G401 (cell line): Measurements from ENCODE around the gene MAP1S. TPM values are rescaled to one million over a fixed set of nuclear protein-coding genes. Genes with fewer than 3 reads are reported as not detected.

Experiments
- DNase-seq: peaks from one replicate; pipeline ENCODE4 v3.0.0-alpha.2; 2015; ENCODE audit warnings: low spot score
- in situ Hi-C: cut with HindIII; loops from 2 replicates; pipeline ENCODE4 v1.10.0; 2016; ENCODE audit warnings: low sequenced_read_pairs, mixed read lengths
- total RNA-seq: library from RNA; depleted of rRNA; stranded (reverse); fragments of >200 nt; shearing (Covaris generic); gene quantifications from 2 replicates; pipeline ENCODE4 v1.2.3, GENCODE V29; 2014

MAP1S gene
- total RNA-seq, 1 experiment from 2014 or later: 41.7 TPM

DNA sequence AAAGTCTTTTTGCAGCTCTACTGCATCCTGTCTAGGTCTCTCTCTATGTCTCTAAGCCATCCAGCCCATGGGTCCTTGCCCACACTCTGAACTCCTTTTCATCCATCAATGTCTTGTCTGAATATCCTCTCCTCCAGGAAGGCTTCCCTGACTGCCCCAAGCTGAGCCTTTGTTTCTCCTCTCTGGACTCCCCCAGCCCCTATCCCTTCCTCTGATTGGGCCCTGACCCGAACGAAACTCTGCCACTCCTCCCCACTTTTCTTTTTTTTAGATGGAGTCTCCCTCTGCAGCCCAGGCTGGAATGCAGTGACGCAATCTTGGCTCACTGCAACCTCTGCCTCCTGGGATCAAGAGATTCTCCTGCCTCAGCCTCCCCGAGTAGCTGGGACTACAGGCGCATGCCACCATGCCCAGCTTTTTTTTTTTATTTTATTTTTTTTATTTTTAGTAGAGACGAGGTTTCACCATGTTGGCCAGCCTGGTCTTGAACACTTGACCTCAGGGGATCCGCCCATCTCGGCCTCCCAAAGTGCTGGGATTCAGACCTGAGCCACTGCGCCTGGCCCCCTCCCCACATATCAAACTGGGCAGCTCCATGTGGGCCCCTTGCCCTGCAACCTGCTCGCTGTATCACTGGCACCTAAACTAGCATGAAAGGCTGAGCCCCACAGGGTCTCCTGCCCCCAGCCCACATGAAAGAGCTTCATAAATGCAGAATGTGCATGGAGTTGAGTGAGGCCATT, 30.3 kb upstream of the MAP1S start:
- no peak for DNase-seq
- in situ Hi-C loops: no loop called here

DNA sequence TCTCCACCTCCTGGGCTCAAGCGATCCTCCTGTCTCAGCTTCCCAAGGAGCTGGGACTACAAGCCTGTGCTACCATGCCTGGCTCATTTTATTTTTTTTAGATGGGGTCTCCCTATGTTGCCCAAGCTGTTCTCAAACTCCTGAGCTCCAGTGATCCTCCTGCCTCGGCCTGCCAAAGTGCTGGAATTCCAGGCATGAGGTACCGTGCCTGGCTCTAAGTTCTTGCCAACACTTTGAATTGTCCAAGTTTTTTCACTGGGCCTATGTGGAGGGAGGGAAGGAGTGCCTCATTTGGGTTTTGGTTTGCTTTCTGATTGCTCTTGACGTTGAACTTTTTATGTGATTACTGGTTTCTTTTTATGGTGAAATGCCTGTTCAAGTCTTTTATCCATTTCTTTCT, 26.7 kb upstream of the MAP1S start:
- no peak for DNase-seq
- in situ Hi-C loops: no loop called here

DNA sequence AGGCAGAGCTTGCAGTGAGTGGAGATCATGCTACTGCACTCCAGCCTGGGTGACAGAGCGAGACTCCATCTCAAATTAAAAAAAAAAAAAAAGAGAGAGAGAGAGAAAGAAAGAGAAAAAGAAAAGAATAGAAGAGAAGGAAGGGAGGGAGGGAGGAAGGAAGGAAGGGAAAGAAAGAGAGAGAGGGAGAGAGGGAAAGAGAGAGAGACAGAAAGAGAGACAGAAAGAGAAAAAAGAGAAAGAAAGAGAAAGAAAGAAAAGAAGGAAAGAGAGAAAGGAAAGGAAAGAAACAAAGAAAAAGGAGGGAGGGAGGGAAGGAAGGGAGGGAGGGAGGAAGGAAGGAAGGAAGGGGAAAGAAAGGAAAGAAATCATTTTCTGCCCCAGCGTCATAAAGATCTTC, 24.1 kb upstream of the MAP1S start:
- in situ Hi-C loops: no loop called here
- no peak for DNase-seq

- in situ Hi-C loops: no loop called here
- DNase-seq: peak; percentile 43
These were observed 15.3 kb upstream of the MAP1S start for GRCh38 chr19:17703824-17704463.

DNA sequence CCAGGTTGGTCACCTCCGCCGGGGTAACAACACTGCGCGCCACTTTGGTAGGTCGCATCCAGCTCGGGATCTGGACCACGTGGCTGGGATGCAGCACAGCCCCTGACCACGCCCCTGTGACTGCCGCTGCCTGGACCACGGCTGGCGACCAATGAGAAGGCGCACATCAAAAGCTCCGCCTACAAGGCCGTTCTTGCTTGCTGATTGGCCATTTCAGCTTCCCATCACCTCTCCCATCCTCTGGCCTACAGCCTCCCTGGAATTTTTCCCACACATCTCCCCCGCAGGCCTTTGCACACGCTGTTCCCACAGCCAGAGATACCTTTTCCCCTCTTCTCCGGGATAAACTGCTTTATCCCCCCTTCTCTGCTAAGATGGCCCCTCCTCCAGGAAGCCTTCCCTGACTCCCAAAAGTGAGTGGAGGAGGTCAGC, 12.5 kb upstream of the MAP1S start:
- in situ Hi-C loops: no loop called here
- peak; percentile 91 for DNase-seq

DNA sequence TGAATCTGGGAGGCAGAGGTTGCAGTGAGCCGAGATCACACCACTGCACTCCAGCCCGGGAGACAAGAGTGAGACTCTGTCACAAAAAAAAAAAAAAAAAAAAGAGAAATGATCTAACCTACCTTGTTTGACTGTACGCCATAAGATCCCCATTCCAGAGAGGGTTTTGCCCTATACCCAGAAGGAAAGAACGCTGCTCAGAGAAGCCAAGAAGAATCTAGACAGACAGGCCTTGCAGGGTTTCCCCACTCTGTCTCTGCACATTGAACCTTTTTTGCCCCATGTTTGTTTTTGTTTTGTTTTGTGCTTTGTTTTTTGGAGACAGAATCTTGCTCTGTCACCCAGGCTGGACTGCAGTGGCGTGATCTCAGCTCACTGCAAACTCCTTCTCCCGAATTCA, 7.4 kb upstream of the MAP1S start:
- no peak for DNase-seq
- in situ Hi-C loops: no loop called here

- DNase-seq: no peak
- in situ Hi-C loops: no loop called here
These were observed 2.9 kb upstream of the MAP1S start for GRCh38 chr19:17716309-17716929.

DNA sequence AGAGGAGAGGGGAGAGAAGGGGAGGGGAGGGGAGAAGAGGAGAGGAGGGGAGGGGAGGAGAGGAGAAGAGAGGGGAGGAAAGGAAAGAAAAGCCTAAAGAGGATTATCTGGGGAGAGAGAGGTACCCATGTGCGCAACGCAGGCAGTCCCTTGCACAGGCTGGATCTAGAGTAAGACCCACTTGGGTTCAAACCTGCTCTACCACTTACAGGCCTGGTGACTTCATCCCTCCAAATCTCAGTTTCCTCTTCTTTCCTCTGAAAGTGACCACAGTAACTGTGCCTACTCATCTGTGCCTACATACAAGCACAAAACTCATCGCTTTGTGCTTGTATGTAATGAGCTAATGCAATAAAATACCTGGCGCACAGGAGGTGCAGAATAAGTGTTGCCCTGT, 732 bp upstream of the MAP1S start:
- in situ Hi-C loops: no loop called here

DNA sequence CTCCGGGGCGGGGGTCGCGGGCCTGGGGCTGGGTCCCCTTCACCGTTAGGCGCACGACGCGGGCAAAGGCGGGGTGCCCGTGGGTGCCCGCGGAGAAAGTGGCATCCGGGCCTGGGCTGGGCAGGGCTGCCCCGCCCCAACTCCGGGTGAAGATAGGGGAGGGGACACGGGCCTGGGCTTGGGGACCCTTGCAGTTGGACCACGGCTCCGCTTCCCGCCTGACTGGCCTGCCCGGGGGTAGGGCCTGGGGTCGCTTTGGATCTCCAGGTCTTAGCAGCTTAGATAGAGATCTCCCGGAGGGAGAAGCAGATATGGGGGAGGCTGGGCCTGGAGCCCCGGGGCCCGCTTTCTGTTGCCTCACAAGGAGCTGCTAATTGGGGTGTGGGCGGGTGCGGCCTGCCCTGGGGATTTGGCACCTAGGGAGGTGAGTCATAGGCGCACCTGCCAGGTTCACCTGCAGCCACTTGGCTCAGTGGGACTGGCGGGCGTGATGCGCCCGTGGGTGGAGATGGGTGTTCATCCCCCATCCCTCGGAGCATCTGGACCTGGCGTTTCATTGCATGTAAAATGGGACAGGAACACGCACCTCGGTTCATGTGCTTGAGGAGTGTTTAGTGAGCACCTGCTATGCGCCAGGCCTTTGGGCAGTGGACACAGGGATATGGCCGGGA, 585 bp downstream of the MAP1S start:
- in situ Hi-C loops: no loop called here
- no peak for DNase-seq

More for the DNA sequence above, 732 bp upstream of the MAP1S start:
- DNase-seq: no peak

DNA sequence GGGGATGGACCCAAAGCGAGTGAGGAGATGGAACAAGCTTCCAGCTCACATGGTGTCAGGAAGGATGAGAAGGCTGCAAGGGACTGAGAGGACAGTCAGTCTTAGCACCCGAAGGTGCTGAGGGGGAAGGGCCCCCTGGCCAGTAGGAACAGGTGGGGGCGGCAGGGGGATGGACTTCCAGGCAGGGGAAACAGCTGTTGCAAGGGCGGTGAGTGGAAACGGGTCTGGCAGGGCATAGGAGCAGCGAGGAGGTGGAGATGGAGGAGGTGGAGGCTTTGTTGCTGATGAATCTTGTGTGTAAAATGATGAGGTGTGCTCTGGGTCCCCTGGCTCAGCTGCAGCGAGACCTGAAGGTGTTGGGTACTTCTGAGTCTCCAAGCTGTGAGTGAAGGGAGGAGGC, 1.2 kb downstream of the MAP1S start:
- in situ Hi-C loops: no loop called here
- no peak for DNase-seq

DNA sequence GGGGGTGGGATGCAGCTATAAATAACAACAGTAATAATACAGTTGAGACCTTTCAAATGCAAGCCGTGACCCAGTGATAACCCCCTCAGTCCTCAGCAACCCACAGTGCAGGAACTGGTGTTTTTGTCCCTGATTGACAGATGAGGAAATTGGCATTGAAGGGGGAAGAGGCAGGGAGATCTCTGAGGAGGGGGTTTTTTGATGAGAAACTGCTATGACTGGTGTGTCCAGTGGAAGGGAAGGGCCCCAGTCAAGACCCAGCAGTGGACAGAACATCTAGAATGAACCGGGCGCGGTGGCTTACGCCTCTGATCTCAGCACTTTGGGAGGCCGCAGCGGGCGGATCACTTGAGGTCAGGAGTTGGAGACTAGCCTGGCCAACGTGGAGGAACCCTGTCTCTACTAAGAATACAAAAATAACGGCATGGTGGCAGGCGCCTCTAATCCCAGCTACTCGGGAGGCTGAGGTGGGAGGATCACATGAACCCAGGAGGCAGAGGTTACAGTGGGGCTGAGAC, 1.9 kb downstream of the MAP1S start:
- in situ Hi-C loops: no loop called here

GRCh38 chr19:17721821-17722220, 2.5 kb downstream of the MAP1S start:
- in situ Hi-C loops: no loop called here
- no peak for DNase-seq

More for the DNA sequence above, 1.9 kb downstream of the MAP1S start:
- DNase-seq: no peak

DNA sequence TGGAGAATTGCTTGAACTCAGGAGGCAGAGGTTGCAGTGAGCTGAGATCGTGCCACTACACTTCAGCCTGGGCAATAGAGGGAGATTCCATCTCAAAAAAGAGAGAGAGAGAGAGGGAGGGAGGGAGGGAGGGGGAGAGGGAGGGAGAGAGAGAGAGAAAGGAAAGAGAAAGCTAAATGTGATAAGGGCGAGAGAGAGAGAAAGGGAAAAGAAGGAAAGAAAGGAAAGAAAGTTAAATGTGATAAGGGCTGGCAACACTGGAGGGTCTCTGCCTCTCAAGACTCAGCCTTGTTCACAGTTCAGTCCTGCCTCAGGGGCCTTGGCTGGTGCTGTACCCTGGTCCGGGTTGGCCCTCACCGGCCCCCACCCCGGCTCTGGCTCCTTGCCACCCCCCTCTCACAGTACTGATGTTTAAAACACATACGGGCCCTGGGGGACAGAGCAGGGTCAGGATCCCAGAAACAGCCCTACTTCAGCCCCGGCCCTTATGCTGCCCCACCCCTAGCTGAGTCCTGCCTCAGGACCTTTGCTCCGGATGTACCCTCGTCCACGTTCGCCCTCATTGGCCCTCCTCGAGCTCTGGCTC, 3.5 kb downstream of the MAP1S start:
- in situ Hi-C loops: no loop called here
- no peak for DNase-seq

DNA sequence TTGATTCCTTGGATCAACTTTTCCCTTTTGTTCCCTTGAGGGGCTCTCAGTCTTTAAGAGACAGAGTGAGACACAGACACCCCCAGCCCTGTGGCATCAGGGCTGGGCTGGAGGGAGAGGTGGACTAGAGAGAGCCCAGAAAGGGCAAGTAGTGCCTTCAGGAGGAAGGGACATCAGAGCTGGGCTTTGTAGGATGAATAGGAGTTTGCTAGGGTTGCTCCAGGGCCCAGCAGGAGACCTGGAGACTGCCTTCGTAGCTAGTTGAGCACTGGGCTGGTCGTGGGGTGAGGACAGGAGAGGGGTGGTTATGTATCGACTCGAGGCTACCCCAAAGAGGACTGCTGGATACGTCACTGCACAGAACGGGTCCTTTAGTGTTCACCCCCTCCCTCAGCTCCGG, 5.4 kb downstream of the MAP1S start:
- in situ Hi-C loops: no loop called here
- no peak for DNase-seq

- DNase-seq: no peak
- in situ Hi-C loops: no loop called here
These were observed 6.3 kb downstream of the MAP1S start for GRCh38 chr19:17725422-17726078.

GRCh38 chr19:17726136-17726741, 7.0 kb downstream of the MAP1S start:
- in situ Hi-C loops: no loop called here
- DNase-seq: no peak

- no peak for DNase-seq
- in situ Hi-C loops: no loop called here
These were observed 7.9 kb downstream of the MAP1S start for GRCh38 chr19:17726964-17727773.

DNA sequence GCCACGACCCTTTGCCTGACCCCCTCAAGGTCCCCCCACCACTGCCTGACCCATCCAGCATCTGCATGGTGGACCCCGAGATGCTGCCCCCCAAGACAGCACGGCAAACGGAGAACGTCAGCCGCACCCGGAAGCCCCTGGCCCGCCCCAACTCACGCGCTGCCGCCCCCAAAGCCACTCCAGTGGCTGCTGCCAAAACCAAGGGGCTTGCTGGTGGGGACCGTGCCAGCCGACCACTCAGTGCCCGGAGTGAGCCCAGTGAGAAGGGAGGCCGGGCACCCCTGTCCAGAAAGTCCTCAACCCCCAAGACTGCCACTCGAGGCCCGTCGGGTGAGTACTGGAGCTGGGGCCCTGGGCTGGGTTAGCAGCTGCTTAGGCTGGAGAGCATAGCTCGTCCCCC, 8.6 kb downstream of the MAP1S start:
- in situ Hi-C loops: no loop called here
- DNase-seq: no peak
